HG02763 (cell line): Measurements from ENCODE around the gene NIT1.

Experiments
- ATAC-seq: cut with Tn5 transposase; IDR thresholded peaks from one replicate; pipeline ENCODE4 v1.9.1; 2021; ENCODE audit warnings: mild to moderate bottlenecking, moderate library complexity; ENCODE audit not compliant: unreplicated experiment

The NIT1 gene

GRCh38 chr1:161117759-161118581, at the start of gene NIT1, which contains the start of gene PFDN2:
Gene NIT1, plus strand, starts transcription at chr1:161118105. Its CDS starts 72 bp downstream, at chr1:161118177.
Gene PFDN2, minus strand, starts transcription at chr1:161118037. Its CDS starts 11 bp downstream, at chr1:161118026.
- ATAC-seq, result peak; percentile 76

DNA sequence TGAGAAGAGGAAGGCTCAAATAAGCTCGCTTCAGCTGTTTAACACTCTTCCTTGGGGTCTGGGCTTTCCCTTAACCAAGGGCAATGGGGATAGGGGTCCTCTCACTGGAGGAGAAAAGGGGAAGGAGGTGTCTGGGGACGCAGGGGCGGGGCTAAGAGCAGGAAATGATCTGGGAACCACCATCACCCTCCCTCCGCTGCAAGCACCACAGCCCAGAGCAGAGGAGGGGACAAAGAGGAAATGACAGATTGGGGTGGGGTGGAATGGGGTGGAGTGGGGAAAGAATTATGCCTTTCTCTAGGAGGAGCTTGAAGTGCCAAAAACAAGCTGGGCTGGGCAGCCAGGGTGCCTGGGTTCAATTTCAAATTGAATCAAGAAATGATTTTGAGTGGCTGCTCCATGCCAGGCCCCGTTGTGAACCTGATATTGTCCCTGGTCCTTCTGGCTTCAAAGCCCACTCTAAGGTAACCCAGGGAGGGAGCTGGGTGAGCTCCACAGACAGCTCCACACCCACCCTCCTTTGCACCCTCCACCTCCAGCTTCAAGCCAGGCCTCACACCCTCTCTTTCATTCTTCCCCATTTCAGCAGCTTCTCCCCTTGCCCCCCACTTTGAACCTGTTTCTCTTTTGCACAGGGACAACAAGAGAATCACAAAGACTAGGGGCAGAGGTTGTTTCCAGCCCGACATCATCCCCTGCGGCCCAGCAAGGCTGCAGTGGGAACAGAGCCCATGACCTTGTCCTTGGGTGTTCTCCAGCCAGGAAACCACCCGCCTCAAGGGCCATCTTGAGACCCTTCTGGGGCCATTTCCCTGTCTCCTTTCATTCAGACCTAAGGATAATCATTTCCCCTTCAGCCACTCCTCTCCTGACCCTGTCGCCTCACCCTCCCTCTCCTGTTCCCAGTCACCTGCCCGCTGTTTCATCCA, 49.3 kb upstream of the NIT1 start:
- ATAC-seq, result peak; percentile 49

DNA sequence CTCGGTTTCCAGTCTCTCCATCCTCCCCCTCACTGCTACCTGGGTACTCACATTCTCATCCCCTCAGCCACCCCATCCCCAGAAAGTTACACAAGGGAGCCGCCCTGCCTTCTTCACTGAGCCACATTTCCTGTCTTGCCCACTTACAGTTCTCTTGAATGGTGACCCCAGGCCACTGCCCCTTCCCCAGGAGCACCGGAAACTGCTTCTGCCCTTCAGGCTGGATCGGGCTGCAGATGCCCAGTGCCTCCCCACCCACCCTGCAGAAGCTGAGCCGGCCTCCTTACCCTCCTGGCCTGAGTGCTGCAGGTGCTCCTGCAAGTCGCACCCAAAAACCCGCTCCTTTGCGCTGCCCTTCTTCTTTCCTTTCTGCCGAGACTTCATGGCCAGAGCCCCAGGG, 48.7 kb upstream of the NIT1 start:
- no peak for ATAC-seq

GRCh38 chr1:161069731-161070270, 48.1 kb upstream of the NIT1 start, which contains the start of gene ARHGAP30:
Gene ARHGAP30, minus strand, starts transcription at chr1:161069891. Its CDS starts 267 bp downstream, at chr1:161069624.
- peak; percentile 80 for ATAC-seq

GRCh38 chr1:161070761-161071160, 47.1 kb upstream of the NIT1 start:
- ATAC-seq, result no peak

- no peak for ATAC-seq
These were observed 46.0 kb upstream of the NIT1 start for GRCh38 chr1:161071886-161072371.

GRCh38 chr1:161072751-161073449, 45.0 kb upstream of the NIT1 start:
- no peak for ATAC-seq

- ATAC-seq, result no peak
These were observed 44.3 kb upstream of the NIT1 start for GRCh38 chr1:161073474-161074121.

DNA sequence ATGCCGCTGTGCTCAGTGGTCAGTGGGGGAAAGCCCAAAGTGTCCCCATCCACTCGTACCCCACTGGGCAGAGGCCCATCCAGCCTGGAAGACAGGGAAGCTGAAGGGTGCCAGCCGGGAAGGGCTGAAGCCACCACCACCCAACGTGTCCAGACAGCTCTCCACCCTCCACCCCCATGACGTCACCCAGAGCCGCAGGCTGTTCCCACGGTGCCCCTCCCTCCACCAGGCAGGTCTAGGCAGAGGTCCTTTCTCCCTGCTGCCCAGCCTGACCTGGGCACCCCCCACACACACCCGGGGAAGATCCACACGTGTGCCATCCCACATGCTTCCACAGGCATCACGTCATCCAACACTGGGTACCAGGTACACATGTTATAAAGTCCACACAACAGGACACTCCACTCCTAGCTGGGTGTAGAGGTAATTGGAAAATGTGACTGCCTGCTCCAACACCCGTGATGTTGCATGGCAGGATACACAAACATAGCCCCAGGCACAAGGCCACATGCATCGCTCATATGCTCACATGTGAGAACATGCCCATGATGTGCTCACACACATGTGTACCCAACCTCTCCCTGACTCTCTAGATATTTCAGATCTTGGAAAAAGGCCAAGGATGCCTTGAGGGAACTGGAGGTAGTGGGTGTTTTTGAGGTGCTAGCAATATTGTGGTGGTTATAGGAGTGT, 43.1 kb upstream of the NIT1 start:
- no peak for ATAC-seq

GRCh38 chr1:161076410-161076809, 41.5 kb upstream of the NIT1 start:
- ATAC-seq, result no peak

DNA sequence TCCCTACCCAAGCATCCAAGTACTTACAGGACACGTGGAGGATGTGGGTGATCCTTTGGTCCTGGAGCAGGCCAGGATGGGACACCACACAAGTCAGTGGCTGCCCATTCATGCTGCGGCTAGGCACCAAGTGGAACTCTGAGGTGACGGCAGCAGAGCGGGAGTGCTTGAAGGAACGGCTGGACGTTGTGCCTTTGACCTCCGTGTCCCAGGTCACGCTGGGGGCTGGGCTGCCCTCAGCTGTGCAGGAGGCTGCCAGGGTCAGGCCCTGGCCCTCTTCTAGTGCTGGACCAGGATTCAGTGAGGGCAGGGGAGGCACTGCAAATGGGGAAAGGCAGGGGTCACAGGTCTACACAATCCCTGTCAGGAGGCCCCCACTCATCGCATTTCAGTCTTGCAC, 40.5 kb upstream of the NIT1 start:
- no peak for ATAC-seq

- ATAC-seq, result no peak
These were observed 38.3 kb upstream of the NIT1 start for GRCh38 chr1:161079436-161080110.

DNA sequence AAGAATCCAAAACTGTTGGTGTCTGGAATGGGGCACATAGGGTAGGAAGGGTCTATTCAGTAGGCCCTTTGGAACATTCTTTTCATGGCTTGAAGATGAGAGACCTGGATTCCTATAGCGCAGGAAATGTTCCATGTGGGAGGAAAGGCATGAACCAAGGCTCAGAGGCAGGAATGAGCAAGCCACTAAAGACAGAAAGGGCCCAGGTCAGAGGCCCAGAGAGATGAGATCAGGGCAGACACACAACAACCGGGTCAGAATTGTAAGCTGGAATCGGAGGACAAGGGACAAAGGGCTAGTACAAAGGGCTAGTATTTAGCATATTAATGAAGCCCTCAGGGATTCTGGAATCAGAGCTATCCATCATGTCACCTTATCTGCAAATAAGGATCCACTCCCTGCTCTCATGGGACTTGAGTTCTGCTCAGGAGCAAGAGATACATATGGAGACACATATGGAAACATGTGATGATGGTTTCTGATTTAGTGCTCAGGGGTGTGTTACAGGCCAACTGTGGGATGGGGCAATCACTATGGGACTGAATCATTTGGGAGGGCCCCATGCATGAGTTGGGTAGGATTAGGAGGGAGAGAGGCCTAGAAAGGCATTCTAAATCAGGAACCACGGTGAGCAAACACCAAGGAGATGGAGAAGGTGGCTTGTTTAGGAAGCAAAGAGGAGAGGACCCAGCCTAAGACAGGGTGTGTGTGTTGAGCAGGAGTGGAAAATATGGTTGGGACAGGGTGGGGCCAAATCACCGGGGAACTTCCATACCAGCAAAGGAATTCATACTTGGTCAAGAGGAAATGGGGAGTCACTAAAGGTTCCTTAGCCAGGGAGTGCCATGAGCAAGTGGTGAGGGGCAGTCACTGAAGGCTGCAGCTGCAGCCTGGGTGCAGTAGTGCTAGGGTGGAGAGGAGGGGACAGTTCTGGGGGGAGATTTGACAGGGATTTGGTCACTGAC, 37.2 kb upstream of the NIT1 start:
- ATAC-seq, result no peak

GRCh38 chr1:161081519-161081918, 36.4 kb upstream of the NIT1 start:
- no peak for ATAC-seq

DNA sequence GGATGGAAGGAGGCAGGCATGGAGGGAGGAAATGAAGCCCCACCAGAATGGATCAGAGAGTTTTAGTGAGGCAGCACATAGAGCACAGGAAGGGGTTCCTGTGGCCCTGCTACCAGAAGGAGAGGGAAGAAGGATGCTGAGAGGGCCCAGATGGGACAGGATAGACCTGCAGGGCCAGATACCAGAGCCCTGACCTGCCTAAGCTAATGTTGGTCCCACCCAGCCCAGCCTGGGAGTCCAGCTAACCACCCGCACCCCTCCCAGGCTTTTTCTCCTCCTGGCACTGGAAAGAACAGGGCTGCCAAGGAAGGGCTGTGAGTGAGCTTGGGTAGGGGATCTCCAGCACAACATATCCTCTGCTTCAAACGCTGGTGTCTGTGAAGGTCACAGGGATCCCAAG, 35.4 kb upstream of the NIT1 start:
- ATAC-seq, result no peak

GRCh38 chr1:161082996-161083747, 34.7 kb upstream of the NIT1 start:
- ATAC-seq, result no peak
